ENCODE results near the gene ACOT2. TPM values are rescaled to one million over a fixed set of nuclear protein-coding genes. Genes with fewer than 3 reads are reported as not detected.
"Not testable (repeated sequence)": the region's sequence is repeated elsewhere in the genome, so short reads cannot be mapped to it uniquely, and the experiment has no call there.

ACOT2 gene
- total and polyA plus RNA-seq, 2 donors (not counting 1 experiment from before 2014, with no cell fraction given): 8.3 to 17.7 TPM

GRCh38 chr14:73566935-73567334 is 2.1 kb upstream of the ACOT2 start:
- not testable (repeated sequence) for DNase-seq; H2AFZ ChIP-seq (ENCODE audit: insufficient read depth, low read depth, low read length, poor library complexity, severe bottlenecking); H4K20me1 ChIP-seq (ENCODE audit: control insufficient read depth, insufficient read depth, low read length, poor library complexity, severe bottlenecking); H3K9ac ChIP-seq (ENCODE audit: low read length); H3K9me3 Mint-ChIP-seq (ENCODE audit: insufficient read depth); H3K27ac Mint-ChIP-seq; H3K27me3 Mint-ChIP-seq; H3K4me2 ChIP-seq (replicated peaks; ENCODE audit: low read depth, low read length, poor library complexity, severe bottlenecking); ATAC-seq (ENCODE audit: low read depth); H3K36me3 ChIP-seq (replicated peaks in 1 of 2; ENCODE audit: control extremely low read depth in 1 of 2, control insufficient read depth in 1 of 2, extremely low read depth in 1 of 2, insufficient read depth in 2 of 2, low read length in 1 of 2); H3K4me3 ChIP-seq (ENCODE audit: control extremely low read depth in 1 of 5, extremely low read depth in 1 of 5, insufficient read depth in 1 of 5, low read depth in 2 of 5, low read length in 4 of 5); H3K27ac ChIP-seq (ENCODE audit: low read length in 2 of 2); H3K27me3 ChIP-seq (replicated peaks in 1 of 4; ENCODE audit: control extremely low read depth in 1 of 4, control insufficient read depth in 3 of 4, insufficient read depth in 4 of 4, low read length in 3 of 4)
- POLR2A ChIA-PET: interaction anchor here (0.5 kb wide), 1 partner anchor 248 kb away, joined by 3 read pairs; no protein-coding TSS in a partner anchor
- Histone ChIP-seq H3K4me1 (ENCODE audit: control insufficient read depth in 2 of 2, insufficient read depth in 2 of 2, low read length in 2 of 2) (peaks cover 19 to 32% of the 10 kb centered on the region in 2 donors), H3K9me3 (ENCODE audit: control extremely low read depth in 1 of 3, control insufficient read depth in 2 of 3, insufficient read depth in 1 of 3, low read length in 2 of 3) (peaks cover 0 to 14% (median 0%) of the 10 kb centered on the region in 3 donors), H3K79me2 (ENCODE audit: control insufficient read depth, insufficient read depth, low read length) (peaks cover 20% of the 10 kb centered on the region)
- intact Hi-C loops (cut with micrococcal nuclease): loop anchor here (5.0 kb wide), 1 partner anchor 75 kb away; the partner anchor contains the start of gene RIOX1
- WGBS (ENCODE audit: insufficient coverage): 100% methylated on average over 3 of the region's 6 CpGs
- Mint-ChIP-seq H3K4me3 (peak overlapping the region; percentile 16), H3K4me1 (peaks cover 38% of the 10 kb centered on the region)
- CTCF ChIA-PET: interaction anchor here (0.5 to 2.1 kb wide), 4 partner anchors 58 to 661 kb away, joined by 3 to 8 read pairs (median 3); no protein-coding TSS in a partner anchor

- H3K4me3 Mint-ChIP-seq: peak overlapping the region; percentile 16
- Histone ChIP-seq H3K36me3 (replicated peaks in 1 of 2; ENCODE audit: control extremely low read depth in 1 of 2, control insufficient read depth in 1 of 2, extremely low read depth in 1 of 2, insufficient read depth in 2 of 2, low read length in 1 of 2) (no peaks in the 10 kb centered on the region), H3K4me2 (replicated peaks; ENCODE audit: low read depth, low read length, poor library complexity, severe bottlenecking) (no peak overlapping the region), H3K27ac (ENCODE audit: low read length in 2 of 2) (no peak overlapping the region), H3K27me3 (replicated peaks in 1 of 4; ENCODE audit: control extremely low read depth in 1 of 4, control insufficient read depth in 3 of 4, insufficient read depth in 4 of 4, low read length in 3 of 4) (no peaks in the 10 kb centered on the region), H2AFZ (ENCODE audit: insufficient read depth, low read depth, low read length, poor library complexity, severe bottlenecking) (no peak overlapping the region), H3K4me1 (ENCODE audit: control insufficient read depth in 2 of 2, insufficient read depth in 2 of 2, low read length in 2 of 2) (peaks cover 19 to 32% of the 10 kb centered on the region in 2 donors), H4K20me1 (ENCODE audit: control insufficient read depth, insufficient read depth, low read length, poor library complexity, severe bottlenecking) (no peaks in the 10 kb centered on the region), H3K4me3 (ENCODE audit: control extremely low read depth in 1 of 5, extremely low read depth in 1 of 5, insufficient read depth in 1 of 5, low read depth in 2 of 5, low read length in 4 of 5) (no peak overlapping the region), H3K79me2 (ENCODE audit: control insufficient read depth, insufficient read depth, low read length) (peaks cover 20% of the 10 kb centered on the region), H3K9me3 (ENCODE audit: control extremely low read depth in 1 of 3, control insufficient read depth in 2 of 3, insufficient read depth in 1 of 3, low read length in 2 of 3) (peaks cover 0 to 10% (median 0%) of the 10 kb centered on the region in 3 donors), H3K9ac (ENCODE audit: low read length) (no peak overlapping the region)
- WGBS (ENCODE audit: insufficient coverage): 100% methylated on average over 6 of the region's 7 CpGs
- TF ChIP-seq, protein P1, sequence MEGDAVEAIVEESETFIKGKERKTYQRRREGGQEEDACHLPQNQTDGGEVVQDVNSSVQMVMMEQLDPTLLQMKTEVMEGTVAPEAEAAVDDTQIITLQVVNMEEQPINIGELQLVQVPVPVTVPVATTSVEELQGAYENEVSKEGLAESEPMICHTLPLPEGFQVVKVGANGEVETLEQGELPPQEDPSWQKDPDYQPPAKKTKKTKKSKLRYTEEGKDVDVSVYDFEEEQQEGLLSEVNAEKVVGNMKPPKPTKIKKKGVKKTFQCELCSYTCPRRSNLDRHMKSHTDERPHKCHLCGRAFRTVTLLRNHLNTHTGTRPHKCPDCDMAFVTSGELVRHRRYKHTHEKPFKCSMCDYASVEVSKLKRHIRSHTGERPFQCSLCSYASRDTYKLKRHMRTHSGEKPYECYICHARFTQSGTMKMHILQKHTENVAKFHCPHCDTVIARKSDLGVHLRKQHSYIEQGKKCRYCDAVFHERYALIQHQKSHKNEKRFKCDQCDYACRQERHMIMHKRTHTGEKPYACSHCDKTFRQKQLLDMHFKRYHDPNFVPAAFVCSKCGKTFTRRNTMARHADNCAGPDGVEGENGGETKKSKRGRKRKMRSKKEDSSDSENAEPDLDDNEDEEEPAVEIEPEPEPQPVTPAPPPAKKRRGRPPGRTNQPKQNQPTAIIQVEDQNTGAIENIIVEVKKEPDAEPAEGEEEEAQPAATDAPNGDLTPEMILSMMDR (IDR thresholded peaks at IDR 0.05): no peak
- no peak for TF ChIP-seq EZH2 (IDR thresholded peaks at IDR 0.05; ENCODE audit: borderline replicate concordance, insufficient read depth, low read depth, low read length, poor library complexity, severe bottlenecking)
- no peak overlapping the region for H3K27ac Mint-ChIP-seq
- DNase-seq (no peak), ATAC-seq (ENCODE audit: low read depth) (no peak)
- POLR2A ChIA-PET: interaction anchor here (0.5 kb wide), 1 partner anchor 247 kb away, joined by 3 read pairs; no protein-coding TSS in a partner anchor
- CTCF ChIA-PET: interaction anchor here (0.5 to 2.1 kb wide), 5 partner anchors 58 to 662 kb away, joined by 3 to 8 read pairs (median 3); no protein-coding TSS in a partner anchor
- no peaks in the 10 kb centered on the region for H3K27me3 Mint-ChIP-seq
- intact Hi-C loops (cut with micrococcal nuclease): loop anchor here (5.0 kb wide), 1 partner anchor 75 kb away; the partner anchor contains the start of gene RIOX1
- H3K9me3 Mint-ChIP-seq (ENCODE audit: insufficient read depth): peaks cover 4% of the 10 kb centered on the region
- H3K4me1 Mint-ChIP-seq: peaks cover 38% of the 10 kb centered on the region
These were observed 1.7 kb upstream of the ACOT2 start for GRCh38 chr14:73567358-73567757.
